Islet precursor cell (in vitro differentiated cells): ENCODE data around the gene NXPE1.

Experiments used
- DNase-seq: peaks from one replicate; pipeline ENCODE4 v3.0.0-alpha.2; 2018

NXPE1 gene

DNA sequence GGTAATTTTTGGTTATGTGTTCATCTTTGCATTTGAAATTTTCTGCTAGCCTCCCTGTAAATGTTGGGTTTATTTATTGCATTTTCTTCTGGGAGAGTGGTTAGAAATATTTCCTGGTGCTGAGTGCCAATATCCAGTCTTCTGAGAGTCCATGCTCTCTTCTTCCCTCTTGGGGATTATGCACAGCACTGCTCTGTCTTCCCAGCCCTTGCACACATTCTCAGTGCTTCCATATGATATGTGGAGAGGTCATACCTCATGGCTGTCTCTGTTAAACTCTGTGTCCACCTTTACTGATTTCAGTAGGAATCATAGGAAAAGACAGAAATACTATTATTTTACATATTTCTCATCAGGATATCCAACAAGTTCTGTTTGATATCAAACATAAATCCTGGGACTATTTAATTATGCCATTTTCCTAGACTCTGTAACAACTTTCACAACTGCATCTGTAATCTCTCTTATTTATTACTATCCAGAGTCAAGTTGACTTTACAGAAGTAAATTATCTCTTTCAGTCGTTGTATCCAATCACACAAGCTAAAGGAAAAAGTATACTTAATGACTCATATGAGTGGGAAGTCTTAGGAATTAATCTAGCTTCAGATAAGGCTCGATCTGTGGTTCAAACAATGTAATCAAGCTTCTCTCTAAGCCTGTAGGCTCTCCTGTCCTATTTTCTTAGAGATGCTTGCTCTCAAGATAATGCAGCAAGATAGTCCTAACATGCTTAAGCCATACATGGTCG is 2.7 kb upstream of the NXPE1 start:
- DNase-seq, result no peak

- DNase-seq, result no peak
Observed at GRCh38 chr11:114556135-114556534, 3.5 kb downstream of the NXPE1 start.

GRCh38 chr11:114553642-114554041 is 6.0 kb downstream of the NXPE1 start:
- no peak for DNase-seq

- DNase-seq, result no peak
Observed at GRCh38 chr11:114551060-114551459, 8.6 kb downstream of the NXPE1 start.

GRCh38 chr11:114525682-114526081 is 34.0 kb downstream of the NXPE1 start:
- DNase-seq, result no peak

GRCh38 chr11:114524122-114524521 is 35.6 kb downstream of the NXPE1 start:
- DNase-seq, result no peak

- DNase-seq, result no peak
Observed at GRCh38 chr11:114522818-114523217, 36.9 kb downstream of the NXPE1 start.

- no peak for DNase-seq
Observed at GRCh38 chr11:114511538-114511937, 48.1 kb downstream of the NXPE1 start.

DNA sequence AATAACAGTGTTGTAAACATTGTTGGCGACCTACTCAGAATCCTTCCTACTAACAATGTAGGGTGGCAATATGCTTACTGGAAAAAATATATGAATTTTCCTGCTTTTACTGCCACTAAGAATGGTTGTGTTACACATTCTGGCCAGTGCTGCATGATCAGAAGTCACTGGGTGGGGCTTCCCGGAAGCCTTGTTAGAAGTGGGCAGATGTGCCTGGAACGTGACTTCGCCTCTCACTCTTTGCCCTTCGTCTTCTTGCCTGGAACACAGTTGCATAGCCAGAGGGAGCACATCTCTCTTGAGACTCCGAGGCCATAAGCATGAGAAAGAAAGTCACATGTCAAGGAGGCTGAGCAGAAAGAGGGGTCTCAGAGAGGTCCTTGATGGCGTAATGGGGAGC is 48.6 kb downstream of the NXPE1 start:
- DNase-seq, result no peak

GRCh38 chr11:114501901-114502300 is 57.8 kb downstream of the NXPE1 start:
- DNase-seq, result no peak

DNA sequence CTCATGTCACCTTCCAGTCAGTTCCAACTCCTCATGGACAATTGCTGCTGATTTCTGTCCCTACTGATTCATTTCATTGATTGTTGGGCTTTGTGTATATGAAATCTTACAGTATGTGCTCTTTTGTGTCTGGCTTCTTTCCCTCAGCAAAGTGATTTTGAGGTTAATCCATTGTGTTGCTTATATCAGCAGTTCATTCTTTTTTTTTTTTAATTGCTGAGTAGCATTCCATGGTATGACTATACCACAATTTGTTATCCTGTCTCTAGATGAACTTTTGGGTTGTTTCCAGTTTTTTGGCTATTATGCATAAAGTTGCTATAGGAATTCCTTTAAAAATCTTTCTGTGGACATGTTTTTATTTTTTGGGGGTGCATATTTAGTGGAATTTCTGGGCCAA is 59.9 kb downstream of the NXPE1 start:
- no peak for DNase-seq

DNA sequence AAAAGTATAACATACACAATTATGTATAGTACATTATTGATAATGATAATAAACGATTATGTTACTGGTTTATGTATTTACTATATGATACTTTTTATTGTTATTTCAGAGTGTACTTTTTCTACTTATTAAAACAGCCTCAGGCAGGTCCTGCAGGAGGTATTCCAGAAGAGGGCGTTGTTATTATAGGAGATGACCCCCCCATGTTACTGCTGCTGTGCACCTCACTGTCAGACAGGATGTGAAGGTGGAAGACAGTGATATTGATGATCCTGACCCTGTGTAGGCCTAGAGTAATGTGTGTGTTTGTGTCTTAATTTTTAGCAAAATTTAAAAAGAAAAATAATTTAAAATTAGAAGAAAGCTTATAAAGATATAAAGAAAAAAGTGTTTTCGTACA is 62.8 kb downstream of the NXPE1 start:
- DNase-seq, result no peak

DNA sequence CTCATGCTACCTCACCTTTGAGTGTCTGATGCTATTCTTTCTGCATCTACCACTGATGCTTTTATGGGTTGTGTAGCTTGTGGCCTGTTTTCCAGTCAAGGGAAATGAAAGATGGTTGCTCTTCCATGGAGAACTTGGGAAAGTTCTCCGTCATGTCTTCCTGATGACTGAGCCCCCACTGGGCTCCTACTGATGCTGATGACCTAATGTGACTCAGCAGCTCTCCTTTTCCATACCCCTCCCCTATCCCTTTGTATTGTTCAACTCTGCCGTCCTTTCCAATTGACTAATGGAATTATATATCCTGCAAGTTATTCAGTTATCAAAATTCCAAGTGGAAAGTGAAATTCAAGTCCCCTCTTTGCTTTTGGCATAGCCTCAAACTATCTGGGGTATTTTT is 75.8 kb downstream of the NXPE1 start:
- no peak for DNase-seq

DNA sequence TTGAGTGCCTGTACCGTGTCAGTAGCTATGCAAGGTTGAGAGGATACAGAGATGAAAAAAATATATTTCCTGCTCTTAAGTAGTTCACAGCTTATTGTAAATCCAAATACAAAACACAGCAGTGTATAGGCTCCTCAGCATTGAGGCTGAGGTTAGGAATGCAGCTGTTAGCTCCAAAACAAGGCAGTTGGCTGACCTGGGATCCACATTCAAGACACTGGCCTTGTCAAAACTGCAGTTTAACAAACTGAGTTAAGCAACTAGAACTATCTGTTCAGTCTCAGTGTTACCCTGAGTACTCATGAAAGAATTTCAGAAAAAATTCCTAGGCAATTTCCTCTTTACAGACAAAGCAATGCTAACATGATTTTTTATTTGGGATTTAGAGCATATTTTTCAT is 77.6 kb downstream of the NXPE1 start:
- no peak for DNase-seq

DNA sequence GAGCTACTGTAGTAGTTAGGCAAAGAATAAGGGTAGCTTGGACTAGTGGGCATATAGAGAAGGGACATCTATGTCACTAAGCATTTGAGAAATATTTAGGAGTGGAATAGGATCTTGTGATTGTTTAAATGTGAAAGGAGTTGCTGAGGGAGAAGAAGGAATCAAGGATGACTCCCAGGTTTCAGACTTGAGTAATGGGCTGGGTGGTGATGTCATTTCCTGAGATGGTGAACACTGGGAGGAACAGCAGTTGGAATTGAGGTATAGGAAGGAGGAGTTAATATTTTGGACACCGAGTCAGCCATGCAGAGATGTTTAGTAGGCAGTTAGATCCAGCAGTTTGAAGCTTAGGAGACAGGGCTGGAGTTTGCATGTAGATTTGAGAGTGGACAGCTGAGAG is 80.3 kb downstream of the NXPE1 start:
- DNase-seq, result no peak

- peak; percentile 61 for DNase-seq
Observed at GRCh38 chr11:114478768-114479167, 80.9 kb downstream of the NXPE1 start.

- DNase-seq, result no peak
Observed at GRCh38 chr11:114478001-114478410, 81.7 kb downstream of the NXPE1 start.

DNA sequence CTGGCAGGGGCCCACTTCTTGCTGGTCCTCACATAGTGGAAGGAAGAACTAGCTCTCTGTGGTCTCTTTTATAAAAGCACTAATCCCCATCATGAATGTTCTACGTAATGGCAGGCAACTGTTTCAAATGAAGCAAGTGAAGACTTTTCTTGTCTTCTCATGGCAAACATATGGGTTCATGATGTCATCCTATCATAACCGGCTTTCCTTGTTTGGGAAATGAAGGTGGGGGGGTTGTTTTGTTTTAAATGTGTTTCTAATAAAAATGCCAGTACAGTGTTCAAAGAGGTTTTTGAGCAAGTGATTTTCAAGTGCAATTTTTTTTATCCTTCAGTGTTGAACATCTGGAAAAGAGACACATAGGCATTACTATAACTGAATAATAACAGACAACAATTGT is 87.0 kb downstream of the NXPE1 start:
- DNase-seq, result no peak
